ENCODE data around the gene CD300C.
"Not testable (repeated sequence)": the region's sequence is repeated elsewhere in the genome, so short reads cannot be mapped to it uniquely, and the experiment has no call there.

The CD300C gene

DNA sequence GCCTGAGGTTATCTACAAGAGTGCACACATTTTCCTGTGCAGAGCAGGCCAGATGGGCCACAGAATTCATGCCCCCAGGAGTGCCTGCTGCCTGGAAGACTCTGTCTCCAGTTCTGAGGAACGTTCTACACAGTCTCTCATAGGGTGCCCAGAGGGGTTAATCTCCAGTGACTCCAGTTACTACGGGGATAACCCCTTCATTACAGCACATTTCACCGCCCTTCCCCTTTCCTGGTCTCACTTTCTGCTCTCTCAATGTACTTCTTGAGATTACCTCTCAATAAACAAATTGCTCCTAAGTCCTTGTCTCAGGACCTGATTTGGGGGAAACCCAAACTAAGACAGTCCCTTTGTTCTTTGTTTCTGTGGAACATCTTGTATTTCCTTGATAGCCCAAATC lies 15.7 kb upstream of the CD300C start:
- no peak for DNase-seq

DNA sequence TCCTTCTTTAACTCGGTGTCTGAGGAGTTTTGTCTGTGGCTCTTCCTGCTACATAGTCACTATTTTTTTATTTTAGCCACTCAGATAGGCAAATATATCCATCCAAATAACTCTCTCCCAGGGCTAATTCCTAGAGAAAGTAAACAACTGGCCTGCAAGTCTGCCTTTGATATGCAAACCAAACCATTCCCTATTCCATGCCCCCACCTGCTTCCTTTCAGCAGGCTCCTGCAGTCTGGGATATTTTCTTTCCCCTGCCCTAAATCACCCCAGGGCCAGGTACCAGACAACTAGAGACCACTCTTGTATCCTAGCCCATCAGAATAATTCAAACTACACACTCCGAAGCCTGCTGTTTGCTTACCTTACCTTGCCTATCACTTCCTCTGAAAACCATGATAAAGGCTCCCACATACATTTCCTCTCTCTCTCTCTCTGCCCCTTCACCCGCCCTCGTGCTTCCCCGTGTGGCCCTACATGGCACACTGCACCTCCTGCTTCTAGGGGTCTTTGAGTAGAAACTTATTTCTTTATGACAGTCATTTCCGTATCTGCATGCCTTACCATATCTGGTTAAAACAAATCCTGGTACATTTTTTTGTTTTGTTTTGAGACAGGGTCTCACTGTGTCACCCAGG lies 13.1 kb upstream of the CD300C start:
- DNase-seq = no peak

DNA sequence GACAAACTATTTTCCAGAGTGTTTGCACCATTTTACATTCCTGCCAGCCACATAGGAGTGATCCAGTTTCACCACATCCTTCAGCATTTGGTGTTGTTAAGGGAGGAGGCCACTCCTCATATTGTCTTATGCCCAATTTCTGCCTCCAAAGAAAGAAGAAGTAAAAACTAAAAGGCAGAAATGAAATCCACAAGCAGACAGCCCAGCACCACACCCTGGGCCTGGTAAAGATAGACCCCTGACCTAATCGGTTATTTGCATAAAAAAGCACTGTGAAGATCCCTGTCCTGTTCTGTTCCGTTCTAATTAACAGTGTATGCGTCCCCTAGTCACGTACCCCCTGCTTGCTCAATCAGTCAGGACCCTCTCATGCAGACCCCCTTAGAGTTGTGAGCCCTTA lies 12.5 kb upstream of the CD300C start:
- DNase-seq = not testable (repeated sequence)

DNA sequence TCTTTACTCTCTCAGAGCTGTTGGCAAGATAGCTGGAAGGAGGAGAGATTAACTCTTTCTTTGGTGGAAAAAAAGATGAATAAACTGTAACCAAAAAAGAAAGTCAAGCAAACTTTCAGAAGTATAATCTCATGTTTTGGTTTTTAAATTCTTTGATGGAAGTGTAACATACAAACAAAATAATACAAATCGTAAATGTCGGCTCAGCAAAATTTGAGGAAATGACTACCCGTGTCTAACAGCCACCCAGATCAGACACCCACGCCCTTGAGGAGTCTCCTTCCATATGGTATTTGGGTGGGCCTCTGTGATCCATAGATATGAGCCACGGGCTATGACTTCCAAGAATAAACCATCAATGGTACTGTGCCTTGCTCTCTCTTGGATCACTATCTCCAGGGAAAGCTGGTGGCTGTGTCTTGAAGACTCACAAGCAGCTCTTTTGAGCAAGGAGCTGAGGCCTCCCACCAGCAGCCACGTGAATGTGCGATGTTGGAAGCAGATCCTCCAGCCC lies 9.6 kb upstream of the CD300C start:
- DNase-seq = no peak

DNA sequence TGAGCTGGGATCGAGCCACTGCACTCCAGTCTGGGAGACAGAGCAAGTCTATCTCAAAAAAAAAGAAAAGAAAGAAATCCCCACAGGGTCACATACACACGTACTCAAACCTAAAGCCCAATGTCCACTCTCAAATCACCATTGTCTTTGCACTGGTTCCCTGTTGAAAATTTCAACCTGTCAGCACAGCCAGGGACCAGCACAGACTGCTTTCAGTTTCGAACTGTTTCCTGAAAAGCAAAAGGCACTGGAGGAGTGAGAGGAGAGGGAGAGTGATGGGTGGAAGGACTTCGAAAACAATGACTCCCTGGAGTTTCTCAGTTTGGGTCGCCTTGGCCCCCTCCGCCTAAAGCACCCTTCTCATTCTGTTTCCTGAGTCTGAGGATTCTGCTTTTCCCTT lies 9.0 kb upstream of the CD300C start:
- no peak for DNase-seq

DNA sequence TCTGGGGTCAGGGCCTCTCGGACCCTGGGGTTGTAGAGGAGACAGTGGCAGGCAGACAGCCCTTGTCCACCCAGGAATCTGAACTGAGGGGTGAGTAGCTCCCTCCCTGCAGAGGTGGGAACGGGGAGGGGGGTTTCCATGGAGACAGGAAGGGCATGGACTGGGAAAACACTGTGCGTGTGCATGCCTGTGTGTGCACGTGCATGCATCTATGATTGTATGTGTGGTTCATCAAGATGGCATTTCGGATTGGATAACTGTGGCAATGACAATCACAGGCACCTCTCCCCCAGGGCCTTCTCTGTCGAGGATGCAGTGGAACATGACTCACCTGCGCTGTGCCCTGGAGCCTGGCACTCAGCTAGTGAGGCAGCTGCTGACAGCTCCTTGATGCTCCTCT lies 6.1 kb upstream of the CD300C start:
- DNase-seq = no peak

DNA sequence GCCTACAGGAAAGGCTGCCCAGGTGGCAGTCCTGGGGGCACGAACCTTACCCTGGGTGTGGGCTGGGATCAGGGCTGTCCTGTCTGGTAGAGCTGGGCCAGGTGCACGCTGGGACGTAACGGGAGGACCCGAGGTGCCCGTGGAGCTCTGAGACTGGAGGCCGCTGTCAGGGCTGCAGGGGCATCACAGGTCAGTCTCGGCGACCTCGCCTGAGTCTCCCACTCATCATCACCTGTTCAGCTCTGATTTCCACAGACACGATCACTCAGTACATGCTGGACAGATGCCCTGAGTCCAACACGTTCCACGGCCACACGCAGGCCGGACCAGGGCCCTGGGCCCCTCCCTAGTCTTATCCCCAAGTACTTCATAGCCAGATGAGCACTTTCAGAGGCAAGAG lies 4.7 kb upstream of the CD300C start:
- no peak for DNase-seq

DNA sequence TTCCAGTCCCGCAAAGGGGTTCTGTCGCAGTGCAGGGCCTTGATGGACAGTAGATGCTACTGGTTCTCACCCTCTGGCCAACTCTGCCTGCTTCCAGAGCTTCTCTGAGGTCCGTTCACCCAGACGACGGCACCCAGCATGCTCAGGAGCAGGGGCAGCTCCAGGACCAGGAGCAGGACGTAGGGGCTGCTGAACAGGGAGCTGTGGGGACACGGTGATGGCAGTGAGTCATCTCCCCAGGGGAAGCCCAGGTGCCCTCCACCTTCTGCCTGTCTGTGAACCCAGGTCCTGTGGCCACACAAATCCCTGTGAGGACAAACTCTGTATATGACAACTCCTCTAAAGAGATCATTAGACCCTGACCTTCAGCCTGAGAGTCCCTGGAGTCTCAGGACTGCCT lies 3.4 kb upstream of the CD300C start:
- no peak for DNase-seq

DNA sequence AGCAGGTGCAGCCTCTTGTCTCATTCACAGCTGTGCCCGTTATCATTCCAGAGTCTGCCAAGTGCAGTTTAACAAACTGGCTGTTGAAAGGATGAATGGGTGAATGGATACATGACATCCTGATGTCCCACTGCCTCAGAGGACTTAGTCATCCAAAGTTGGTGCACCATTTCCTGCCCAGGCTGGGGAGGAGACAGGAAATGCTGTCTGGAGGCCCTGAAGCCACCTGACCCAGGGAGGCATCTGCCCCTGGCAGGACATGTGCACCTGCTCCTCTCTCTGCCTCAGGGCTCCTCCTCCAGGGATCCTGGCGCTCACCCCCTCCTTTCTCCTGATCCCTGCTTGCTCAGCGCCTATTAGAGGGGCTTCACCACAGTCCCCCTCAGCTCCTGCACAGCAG lies 1.8 kb upstream of the CD300C start:
- DNase-seq = no peak

DNA sequence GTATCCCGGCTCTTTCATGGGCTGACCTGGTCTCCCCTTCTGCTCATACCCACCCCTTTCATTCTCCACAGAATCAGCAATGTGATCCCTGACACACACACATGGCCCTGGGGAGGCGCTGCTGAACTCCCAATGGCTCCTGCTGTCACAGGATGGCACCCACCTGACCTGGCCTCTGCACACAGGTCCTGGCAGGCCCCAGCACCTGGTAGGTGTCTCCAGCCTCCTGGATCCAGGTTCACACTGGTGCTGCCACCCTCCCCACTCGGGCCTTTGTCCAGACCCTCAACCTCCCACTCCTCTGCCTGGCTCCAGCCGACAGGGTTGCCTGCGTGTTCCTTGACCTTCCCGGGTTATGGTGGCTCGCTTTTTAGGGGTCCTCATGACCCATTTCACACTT lies 1.3 kb upstream of the CD300C start:
- DNase-seq = no peak

DNA sequence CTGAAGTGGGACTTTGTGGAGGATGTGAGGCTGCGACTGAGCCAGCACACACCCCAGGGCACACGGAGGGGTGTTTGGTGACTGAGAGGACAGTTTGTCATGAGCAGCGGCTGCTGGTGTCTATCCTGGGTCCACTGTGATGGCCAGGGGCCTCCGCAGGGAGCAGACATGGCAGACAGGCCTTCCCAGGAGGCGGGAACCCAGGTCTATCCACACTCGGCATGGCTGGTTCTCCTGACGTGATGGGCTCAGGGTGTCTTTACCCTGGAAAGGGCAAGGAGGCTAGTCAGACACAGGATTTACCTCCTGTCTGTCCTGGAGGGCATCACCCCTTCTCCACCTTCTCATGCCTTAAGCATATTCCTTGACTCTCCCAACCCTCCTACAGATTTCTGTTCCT lies 671 bp upstream of the CD300C start:
- DNase-seq = no peak

DNA sequence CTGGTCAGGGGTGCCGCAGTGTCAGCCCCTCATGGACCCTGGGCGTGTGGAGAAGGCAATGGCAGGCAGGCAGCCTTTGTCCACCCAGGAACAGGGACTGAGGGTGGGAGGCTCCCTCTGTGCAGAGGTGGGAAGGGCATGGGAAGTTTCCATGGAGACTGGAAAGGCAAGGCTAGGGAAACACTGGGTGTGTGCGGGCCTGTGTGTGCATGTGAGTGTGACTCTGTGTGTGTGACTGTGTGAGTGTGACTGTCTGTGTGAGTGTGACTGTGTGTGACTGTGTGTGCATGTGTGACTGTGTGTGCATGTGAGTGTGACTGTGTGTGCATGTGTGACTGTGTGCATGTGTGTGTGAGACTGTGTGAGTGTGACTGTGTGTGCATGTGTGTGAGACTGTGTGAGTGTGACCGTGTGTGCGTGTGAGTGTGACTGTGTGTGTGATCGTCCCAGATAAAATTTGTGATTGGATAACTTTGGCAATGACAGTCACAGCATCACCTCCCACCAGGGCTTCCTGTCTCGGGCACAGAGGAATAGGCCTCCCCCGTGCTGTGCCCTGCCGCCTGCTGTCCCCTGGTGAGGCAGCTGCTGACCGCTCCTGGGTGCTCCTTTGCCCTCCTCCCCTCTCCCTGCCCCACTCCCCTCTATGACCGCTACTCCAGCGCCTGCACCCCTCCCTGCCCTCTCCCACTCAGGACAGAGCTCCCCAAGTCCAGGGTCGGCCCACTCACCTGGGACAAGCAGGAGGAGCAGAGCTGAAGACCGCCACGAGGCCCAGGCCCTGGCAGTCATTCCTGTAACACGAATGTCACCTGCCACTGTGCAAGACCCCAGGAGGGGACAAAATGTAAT lies 698 bp downstream of the CD300C start:
- DNase-seq = no peak

DNA sequence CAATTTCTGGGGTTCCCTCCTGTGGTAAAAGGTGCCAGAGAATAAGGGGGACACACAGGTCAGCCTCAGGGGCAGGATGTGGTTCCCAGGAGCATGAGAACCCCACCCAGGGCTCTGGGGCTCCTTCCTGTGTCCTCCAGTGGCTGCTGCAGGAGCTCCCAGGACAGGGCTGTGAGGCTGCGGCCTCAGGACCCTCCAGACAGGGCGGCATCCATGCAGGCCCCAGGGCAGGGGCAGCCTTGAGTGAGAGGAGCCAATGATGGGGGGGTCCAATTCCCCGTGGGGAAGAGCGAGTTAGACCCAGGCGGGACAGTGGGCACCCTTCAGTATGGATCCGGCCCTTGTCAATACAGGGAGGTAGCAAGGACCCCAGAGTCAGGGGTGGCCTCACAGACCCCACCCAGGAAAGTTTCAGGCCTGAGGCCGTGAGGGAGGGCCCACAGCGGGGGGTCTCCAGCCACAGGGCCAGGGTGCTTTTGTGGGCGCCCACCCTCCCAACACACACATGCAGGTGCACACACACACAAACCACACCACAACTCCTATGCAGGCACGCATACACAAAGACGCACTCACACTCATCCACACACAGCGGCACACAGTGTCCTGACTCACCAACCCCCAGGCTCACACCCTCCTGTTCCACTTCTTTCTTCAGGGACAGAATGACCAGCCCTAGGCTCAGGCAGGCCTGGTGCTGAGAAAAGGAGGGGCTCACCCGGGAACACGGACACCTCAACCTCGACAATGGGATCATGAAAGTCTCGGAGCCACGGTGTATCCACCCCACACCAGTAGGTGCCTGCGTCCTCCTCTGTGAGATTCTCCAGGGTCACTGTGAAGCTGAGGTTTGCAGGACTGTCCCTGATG lies 1.8 kb downstream of the CD300C start:
- no peak for DNase-seq

DNA sequence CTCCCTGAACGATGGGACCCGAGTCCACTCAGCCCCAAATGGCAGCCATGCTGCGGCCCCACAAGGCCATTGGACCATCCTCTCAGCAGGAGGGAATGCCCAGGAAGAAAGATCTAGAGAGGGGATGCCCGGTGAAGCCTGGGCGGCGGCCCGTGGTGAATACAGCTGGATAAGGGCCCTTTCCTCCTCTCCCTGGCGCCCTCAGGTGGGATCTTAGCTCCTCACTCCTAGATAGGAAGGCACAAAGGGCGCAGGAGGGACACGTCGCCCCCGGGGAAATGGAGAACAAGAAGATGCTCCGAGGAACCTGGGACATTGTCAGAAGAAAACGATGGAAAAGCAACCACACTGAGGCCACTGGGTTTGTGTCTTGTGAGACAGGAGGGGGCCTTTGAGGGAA lies 2.5 kb downstream of the CD300C start:
- DNase-seq = no peak

DNA sequence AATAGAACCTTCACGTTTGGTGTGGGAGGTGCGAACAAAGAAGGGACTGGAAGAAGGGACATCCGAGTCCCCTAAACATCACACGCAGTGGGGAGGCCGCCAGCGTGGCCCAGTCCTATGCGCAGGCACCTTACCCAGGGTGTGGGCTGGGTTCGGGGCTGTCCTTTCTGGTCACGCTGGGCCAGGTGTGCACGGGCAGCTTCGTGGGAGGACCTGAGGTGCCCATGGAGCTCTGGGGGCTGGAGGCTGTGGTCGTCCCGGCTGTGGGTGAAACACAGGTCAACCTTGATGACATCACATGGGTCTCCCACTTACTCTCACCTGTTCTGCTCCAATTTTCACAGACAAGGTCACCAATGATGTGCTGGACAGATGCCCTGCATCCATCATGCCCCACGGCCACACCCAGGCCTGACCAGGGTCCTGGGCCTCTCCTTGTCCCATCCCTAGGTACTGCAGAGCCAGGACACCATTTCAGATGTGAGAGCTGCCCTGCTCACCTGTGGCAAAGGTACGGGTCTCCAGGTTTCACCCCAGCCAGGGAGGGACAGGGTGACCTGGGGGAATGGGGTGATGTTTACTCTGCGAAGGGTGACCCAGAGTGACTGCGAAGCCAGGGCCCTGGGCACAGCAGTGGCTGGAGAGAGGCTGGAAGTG lies 3.1 kb downstream of the CD300C start:
- no peak for DNase-seq

DNA sequence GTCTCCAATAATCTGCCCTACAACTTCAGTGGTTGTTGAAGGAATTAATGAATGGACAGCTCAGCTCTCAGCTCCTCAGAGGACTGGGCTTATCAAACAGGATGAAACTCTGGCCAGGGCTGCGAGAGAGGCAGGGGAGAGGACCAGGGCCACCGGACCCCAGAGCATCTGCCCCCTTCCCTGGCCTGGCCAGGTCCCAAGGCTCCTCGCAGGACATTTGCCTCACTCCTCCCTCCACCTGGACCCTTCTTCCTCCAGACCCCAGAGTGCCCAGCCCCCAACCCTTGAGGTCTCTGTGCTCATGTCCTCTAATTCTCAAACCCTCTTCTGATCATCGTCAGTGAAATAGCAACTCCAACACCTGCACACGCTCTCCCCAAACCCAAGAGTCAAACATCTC lies 3.7 kb downstream of the CD300C start:
- DNase-seq = no peak

DNA sequence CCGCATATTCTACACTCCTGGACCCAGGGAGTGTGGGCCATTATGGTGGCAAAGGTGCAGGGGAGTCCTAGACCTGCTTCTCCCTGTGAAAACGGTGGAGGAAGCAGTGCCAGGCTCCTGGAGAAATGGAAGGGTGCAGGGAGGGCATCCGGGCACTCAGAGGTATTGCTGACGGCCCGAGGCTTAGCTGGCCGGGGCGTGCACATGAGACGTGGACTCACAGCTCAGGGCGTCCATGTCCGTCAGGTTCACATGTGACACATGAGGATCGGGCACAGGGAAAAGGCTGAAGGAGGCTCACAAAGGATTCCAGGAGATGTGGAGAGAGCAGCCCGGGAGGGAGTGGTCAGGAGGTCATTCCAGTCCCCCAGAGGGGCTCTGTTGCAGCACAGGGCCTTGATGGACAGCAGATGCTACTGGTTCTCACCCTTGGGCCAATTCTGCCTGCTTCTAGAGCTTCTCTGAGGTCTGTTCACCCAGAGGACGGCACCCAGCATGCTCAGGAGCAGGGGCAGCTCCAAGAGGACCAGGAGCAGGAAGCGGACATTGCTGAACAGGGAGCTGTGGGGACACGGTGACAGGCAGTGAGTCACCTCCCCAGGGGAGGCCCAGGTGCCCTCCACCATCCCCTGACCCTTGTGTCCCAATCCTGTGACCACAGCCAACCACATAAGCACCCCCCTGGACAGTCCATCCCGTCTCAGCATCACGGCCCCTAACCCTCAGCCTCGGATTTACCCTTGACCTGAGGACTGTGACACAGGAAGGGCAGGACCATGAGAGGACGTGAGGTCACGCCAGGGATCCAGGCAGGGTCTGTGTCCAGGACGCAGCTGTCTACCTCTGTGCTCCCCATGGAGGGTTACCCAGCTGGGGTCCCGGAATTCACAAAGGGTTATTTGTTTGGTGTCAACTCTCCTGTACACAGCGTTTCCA lies 4.5 kb downstream of the CD300C start:
- no peak for DNase-seq

DNA sequence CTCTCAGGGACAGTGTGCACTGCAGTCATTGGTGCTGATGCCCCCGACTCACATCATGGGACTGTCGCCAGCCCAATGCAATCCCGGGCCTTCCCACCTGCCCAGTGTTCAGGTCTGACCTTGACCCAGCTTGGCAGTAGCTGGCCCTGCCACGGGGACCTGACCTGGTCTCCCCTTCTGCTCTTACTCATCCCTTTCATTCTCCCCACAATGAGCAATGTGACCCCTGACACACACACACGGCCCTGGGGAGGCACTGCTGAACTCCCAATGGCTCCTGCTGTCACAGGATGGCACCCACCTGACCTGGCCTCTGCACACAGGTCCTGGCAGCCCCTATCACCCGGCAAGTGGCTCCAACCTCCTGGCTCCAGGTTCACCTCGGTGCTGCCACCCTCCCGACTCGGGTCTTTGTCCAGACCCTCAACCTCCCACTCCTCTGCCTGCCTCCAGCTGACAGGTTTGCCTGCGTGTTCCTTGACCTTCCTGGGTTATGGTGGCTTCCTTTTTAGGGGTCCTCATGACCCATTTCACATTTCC lies 6.6 kb downstream of the CD300C start:
- no peak for DNase-seq

DNA sequence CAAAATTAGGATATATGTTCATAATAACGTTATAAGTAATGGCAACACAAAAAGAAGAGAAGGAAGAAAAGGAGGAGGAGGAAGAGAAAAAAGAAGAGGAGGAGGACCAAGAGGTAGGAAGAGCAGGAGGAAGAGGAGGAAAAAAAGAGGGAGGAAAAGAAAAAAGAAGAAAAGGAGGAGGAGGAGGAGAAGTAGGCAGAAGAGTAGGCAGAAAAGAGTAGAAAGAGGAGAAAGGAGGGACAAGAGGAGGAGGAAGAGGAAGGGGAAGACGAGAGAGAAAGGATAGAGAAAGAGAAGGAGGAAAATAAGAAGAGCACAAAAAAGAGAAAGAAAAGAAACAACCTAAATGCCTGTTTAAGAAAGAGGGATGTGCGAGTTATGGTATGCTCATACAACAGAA lies 9.0 kb downstream of the CD300C start:
- no peak for DNase-seq

DNA sequence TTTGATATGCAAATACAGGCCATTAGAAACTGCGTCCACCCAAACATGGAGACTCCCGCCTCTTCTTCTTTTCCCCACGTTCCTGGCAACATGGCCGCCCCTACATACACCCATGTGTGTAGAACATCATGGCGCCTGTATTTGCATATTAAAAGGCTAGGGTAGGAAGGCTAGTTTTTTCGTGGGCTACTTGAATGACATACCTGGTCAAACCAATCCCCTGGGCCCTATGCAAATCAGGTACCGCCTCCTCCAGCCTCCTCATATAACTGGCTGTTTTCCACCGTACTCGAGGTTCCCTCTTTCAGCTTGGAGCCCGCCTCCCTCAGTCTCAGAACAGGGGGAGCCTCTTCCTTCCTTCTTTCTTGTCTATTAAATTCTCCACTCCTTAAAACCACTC lies 13.8 kb downstream of the CD300C start:
- peak; percentile 63 to 64 for DNase-seq

DNA sequence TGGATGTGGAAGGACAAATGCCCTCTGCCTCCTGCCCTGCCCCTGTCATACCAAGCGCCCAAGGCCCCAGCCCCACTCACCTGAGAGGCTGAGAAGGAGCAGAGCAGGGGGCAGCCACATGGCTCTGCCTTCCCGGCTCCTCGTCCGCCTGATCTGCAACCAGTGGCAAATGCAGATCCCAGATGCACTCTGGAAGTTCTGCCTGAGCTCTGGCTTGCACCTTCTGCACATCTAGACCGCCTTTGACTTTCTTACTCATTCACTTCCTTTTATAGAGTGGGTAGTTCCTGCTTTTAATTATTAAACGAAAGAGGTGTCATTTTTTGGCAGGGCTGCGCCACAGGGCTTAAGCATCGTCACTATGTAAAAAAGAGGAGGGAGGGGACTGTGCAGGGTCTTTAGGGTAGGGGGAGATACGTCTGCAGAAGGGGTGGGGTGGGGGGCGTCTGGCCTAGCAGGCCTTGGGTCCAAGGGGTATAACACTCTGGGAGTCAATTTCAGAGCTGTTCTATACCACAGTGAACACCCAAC lies 14.6 kb downstream of the CD300C start, which contains the start of gene CD300LB:
TSS of gene CD300LB (minus strand) at position 245 of the 531 bp plus-strand sequence. CDS start at position 120, 125 bp downstream.
- DNase-seq = no peak
